ENCODE data around the gene CDKL1.
"Not testable (repeated sequence)": the region's sequence is repeated elsewhere in the genome, so short reads cannot be mapped to it uniquely, and the experiment has no call there.

CDKL1 gene

DNA sequence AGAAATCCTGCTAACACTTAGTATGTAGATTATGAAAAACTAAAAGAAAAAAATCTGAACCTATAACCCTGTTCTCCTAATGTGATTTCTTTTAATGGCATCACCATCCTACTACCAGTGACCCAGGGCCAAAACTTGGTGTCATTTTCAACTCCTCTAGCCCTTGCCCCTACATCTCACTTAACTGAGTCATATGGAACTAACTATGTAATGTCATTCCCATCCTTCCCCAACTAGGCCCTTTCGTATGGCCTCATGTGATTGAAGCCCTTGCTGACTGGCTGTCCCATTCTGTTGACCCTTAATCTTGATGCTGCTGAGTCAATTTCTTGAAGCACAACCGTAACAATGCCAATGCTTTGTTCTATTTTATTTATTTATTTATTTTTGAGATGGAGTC is 77.0 kb downstream of the CDKL1 start:
- H3K4me2 ChIP-seq (ENCODE audit: low read length): no peak overlapping the region
- peaks cover 27% of the 10 kb centered on the region for H3K79me2 ChIP-seq (ENCODE audit: control insufficient read depth, low read length)
- H3K27me3 ChIP-seq (ENCODE audit: control insufficient read depth, low read length): no peaks in the 10 kb centered on the region
- no peaks in the 10 kb centered on the region for H3K9me3 ChIP-seq (ENCODE audit: control insufficient read depth, insufficient read depth, low read length)
- TF ChIP-seq EZH2phosphoT487 (IDR thresholded peaks at IDR 0.05; ENCODE audit: borderline replicate concordance, low read length): no peak
- TF ChIP-seq, protein P1, sequence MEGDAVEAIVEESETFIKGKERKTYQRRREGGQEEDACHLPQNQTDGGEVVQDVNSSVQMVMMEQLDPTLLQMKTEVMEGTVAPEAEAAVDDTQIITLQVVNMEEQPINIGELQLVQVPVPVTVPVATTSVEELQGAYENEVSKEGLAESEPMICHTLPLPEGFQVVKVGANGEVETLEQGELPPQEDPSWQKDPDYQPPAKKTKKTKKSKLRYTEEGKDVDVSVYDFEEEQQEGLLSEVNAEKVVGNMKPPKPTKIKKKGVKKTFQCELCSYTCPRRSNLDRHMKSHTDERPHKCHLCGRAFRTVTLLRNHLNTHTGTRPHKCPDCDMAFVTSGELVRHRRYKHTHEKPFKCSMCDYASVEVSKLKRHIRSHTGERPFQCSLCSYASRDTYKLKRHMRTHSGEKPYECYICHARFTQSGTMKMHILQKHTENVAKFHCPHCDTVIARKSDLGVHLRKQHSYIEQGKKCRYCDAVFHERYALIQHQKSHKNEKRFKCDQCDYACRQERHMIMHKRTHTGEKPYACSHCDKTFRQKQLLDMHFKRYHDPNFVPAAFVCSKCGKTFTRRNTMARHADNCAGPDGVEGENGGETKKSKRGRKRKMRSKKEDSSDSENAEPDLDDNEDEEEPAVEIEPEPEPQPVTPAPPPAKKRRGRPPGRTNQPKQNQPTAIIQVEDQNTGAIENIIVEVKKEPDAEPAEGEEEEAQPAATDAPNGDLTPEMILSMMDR (IDR thresholded peaks at IDR 0.05; ENCODE audit: low read depth, low read length, poor library complexity, severe bottlenecking): no peak
- no peak overlapping the region for H3K4me3 ChIP-seq (ENCODE audit: low read length)
- H3F3A ChIP-seq (ENCODE audit: control insufficient read depth, insufficient read depth): no peaks in the 10 kb centered on the region
- no peaks in the 10 kb centered on the region for H4K20me1 ChIP-seq (ENCODE audit: control insufficient read depth, insufficient read depth, low read depth, low read length)
- peaks cover 20% of the 10 kb centered on the region for H3K36me3 ChIP-seq (ENCODE audit: control insufficient read depth, low read length)
- no peak overlapping the region for H3K27ac ChIP-seq (ENCODE audit: low read depth, low read length)
- H3K4me1 ChIP-seq (ENCODE audit: control insufficient read depth, low read length): peaks cover 12% of the 10 kb centered on the region
- no peaks in the 10 kb centered on the region for H3K9me2 ChIP-seq (replicated peaks; ENCODE audit: control insufficient read depth, low read length)

DNA sequence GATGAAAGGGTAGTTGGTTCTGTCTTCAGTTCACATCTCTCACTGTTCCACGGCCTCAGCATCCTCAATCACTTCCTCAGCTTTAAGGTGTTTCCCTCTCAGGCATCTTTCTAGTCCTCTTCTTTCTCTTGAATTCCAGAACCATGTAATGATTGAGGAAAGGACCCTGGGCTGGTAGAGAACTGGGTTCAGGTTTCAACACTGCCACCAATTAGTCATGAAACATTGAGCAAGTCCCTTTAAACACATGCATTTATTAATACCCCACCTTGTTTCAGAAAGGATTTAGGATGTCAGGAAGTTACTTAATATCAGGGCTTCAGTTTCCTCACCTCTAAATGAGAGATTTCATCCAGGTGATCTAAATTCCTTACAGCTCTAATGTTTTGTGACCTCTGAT is 77.4 kb downstream of the CDKL1 start:
- Histone ChIP-seq H3K4me2 (ENCODE audit: low read length) (no peak overlapping the region), H3K79me2 (ENCODE audit: control insufficient read depth, low read length) (peaks cover 31% of the 10 kb centered on the region)

DNA sequence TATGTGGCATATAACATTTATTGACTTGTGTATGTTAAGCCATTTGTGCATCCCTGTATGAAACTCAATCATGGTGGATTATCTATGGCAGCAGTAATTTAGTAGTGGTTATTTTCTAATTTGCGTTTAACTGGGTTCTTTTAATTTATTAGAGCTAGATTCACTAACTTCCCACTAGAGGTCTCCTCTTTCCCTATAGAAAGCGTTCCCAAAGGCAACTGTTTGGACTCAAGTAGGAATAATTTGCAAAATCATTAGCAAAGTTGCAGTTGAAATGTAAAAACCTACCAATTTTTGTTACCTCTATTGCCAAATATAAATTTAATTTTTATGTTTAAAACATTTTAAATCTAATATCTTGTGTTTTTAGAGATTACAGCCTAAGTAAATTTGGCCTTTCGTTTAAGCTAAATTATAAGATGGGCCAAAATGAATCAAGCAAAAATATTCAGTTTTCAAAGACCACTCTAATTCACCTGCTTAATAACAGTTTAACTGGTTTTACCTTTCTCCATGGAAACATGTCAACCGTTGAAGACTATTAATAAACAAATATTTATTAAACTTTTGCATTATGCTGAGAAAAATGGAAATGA is 78.6 kb downstream of the CDKL1 start:
- Histone ChIP-seq H4K20me1 (ENCODE audit: control insufficient read depth, insufficient read depth, low read depth, low read length) (no peaks in the 10 kb centered on the region), H3K4me1 (ENCODE audit: control insufficient read depth, low read length) (peaks cover 19% of the 10 kb centered on the region), H3F3A (ENCODE audit: control insufficient read depth, insufficient read depth) (no peaks in the 10 kb centered on the region), H3K4me3 (ENCODE audit: low read length) (no peak overlapping the region), H3K9me2 (replicated peaks; ENCODE audit: control insufficient read depth, low read length) (no peaks in the 10 kb centered on the region), H3K79me2 (ENCODE audit: control insufficient read depth, low read length) (peaks cover 43% of the 10 kb centered on the region), H3K27ac (ENCODE audit: low read depth, low read length) (no peak overlapping the region), H3K36me3 (ENCODE audit: control insufficient read depth, low read length) (peaks cover 22% of the 10 kb centered on the region), H3K9me3 (ENCODE audit: control insufficient read depth, insufficient read depth, low read length) (peaks cover 12% of the 10 kb centered on the region), H3K4me2 (ENCODE audit: low read length) (no peak overlapping the region), H3K27me3 (ENCODE audit: control insufficient read depth, low read length) (no peaks in the 10 kb centered on the region)
- TF ChIP-seq, protein P1 (IDR thresholded peaks at IDR 0.05; ENCODE audit: low read depth, low read length, poor library complexity, severe bottlenecking): peak; percentile 62
- TF ChIP-seq EZH2phosphoT487 (IDR thresholded peaks at IDR 0.05; ENCODE audit: borderline replicate concordance, low read length): no peak

More for the DNA sequence above, 77.4 kb downstream of the CDKL1 start:
- Histone ChIP-seq H3K36me3 (ENCODE audit: control insufficient read depth, low read length) (peaks cover 19% of the 10 kb centered on the region), H3K27ac (ENCODE audit: low read depth, low read length) (no peak overlapping the region), H3K4me3 (ENCODE audit: low read length) (no peak overlapping the region), H3K27me3 (ENCODE audit: control insufficient read depth, low read length) (no peaks in the 10 kb centered on the region), H3K9me2 (replicated peaks; ENCODE audit: control insufficient read depth, low read length) (no peaks in the 10 kb centered on the region), H3F3A (ENCODE audit: control insufficient read depth, insufficient read depth) (no peaks in the 10 kb centered on the region), H4K20me1 (ENCODE audit: control insufficient read depth, insufficient read depth, low read depth, low read length) (no peaks in the 10 kb centered on the region), H3K9me3 (ENCODE audit: control insufficient read depth, insufficient read depth, low read length) (peaks cover 2% of the 10 kb centered on the region), H3K4me1 (ENCODE audit: control insufficient read depth, low read length) (peaks cover 12% of the 10 kb centered on the region)
- TF ChIP-seq, protein P1 (IDR thresholded peaks at IDR 0.05; ENCODE audit: low read depth, low read length, poor library complexity, severe bottlenecking): no peak
- no peak for TF ChIP-seq EZH2phosphoT487 (IDR thresholded peaks at IDR 0.05; ENCODE audit: borderline replicate concordance, low read length)

DNA sequence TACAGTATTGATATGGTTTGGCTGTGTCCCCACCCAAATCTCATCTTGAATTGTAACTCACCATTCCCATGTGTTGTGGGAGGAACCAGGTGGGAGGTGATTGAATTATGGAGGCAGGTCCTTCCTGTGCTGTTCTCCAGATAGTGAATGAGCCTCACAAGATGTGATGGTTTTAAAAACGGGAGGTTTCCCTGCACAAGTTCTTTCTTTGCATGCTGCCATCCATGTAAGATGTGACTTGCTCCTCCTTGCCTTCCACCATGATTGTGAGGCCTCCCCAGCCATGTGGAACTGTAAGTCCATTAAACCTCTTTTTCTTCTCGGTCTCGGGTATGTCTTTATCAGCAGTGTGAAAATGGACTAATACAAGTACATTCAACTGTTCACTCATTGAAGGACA is 82.6 kb downstream of the CDKL1 start:
- H3K27ac ChIP-seq (ENCODE audit: low read depth, low read length); H3K4me3 ChIP-seq (ENCODE audit: low read length); H3K9me2 ChIP-seq (replicated peaks; ENCODE audit: control insufficient read depth, low read length); H3K27me3 ChIP-seq (ENCODE audit: control insufficient read depth, low read length); H3K4me2 ChIP-seq (ENCODE audit: low read length); H3F3A ChIP-seq (ENCODE audit: control insufficient read depth, insufficient read depth); H4K20me1 ChIP-seq (ENCODE audit: control insufficient read depth, insufficient read depth, low read depth, low read length): not testable (repeated sequence)
- peaks cover 12% of the 10 kb centered on the region for H3K9me3 ChIP-seq (ENCODE audit: control insufficient read depth, insufficient read depth, low read length)
- peaks cover 18% of the 10 kb centered on the region for H3K36me3 ChIP-seq (ENCODE audit: control insufficient read depth, low read length)
- peaks cover 22% of the 10 kb centered on the region for H3K4me1 ChIP-seq (ENCODE audit: control insufficient read depth, low read length)
- peaks cover 56% of the 10 kb centered on the region for H3K79me2 ChIP-seq (ENCODE audit: control insufficient read depth, low read length)
